ENCODE measurements around the gene SCLT1.

SCLT1 gene

GRCh38 chr4:128958194-128958593 is 135.1 kb downstream of the SCLT1 start:
- DNase-seq (ENCODE audit: low read depth in 2 of 2), result no peak

GRCh38 chr4:128957459-128957858 is 135.9 kb downstream of the SCLT1 start:
- DNase-seq (ENCODE audit: low read depth in 2 of 2), result no peak

DNA sequence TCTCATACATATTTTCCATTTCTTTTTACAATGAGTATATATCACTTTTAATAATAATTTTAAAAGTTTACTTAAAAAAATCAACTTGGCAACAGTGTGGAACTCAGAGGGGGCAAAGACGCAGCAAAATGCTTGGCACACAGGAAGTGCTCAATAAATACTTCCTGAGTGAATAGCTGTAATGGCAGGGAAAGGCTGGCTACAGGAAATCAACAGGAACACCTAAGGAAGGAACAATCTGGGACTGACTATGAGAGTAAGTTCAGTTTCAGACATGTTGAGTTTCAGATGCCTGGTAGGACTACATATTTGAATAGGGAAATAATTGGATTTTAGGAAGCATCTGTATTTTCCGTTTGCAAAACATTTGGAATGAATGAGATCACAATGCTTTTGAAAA is 137.6 kb downstream of the SCLT1 start:
- DNase-seq (ENCODE audit: low read depth in 2 of 2), result no peak

- DNase-seq (ENCODE audit: low read depth in 2 of 2), result no peak
These were observed 138.4 kb downstream of the SCLT1 start for GRCh38 chr4:128954941-128955340.

- no peak for DNase-seq (ENCODE audit: low read depth in 2 of 2)
These were observed 142.0 kb downstream of the SCLT1 start for GRCh38 chr4:128951316-128951715.

DNA sequence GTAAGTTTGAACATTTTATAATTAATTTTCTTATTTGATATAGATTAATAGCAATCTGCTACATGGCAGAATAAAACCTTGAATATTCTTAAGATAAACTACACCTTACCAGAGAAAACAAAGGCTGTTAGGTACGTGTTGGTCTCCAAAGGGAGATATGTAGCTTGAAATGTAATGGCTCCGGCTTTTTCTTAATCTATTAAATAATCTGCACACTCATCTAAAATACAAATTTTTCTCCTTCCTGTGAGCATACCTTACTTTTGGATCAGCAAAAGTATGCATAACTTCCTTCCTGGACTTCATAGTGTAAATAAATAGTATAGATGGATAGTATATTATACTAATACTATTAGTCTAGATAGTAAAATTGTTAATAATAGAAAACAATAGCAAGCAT is 142.5 kb downstream of the SCLT1 start:
- DNase-seq (ENCODE audit: low read depth in 2 of 2), result no peak

DNA sequence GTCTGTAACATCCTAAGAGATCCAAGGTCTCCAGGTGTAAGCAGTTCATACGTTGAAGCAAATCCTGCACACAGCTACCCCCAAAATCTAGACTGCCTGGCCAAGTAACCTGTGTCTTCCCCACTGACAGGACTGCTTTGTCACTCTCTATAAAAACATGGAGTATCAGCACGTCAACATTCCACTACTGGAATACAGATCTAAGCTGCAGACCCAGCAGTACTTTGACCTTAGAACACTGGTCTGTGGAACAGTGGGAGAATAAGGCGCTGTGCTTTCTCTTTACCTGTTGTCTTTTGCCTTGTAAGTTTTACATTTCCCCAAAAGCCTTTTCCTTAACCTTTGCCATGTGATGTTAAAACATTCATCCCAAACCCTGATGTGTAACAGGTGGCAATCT is 146.4 kb downstream of the SCLT1 start:
- DNase-seq (ENCODE audit: low read depth in 2 of 2), result no peak

- DNase-seq (ENCODE audit: low read depth in 2 of 2), result no peak
These were observed 150.7 kb downstream of the SCLT1 start for GRCh38 chr4:128942607-128943006.

GRCh38 chr4:128940971-128941370 is 152.4 kb downstream of the SCLT1 start:
- DNase-seq (ENCODE audit: low read depth in 2 of 2), result no peak

GRCh38 chr4:128930051-128930450 is 163.3 kb downstream of the SCLT1 start:
- no peak for DNase-seq (ENCODE audit: low read depth in 2 of 2)

- no peak for DNase-seq (ENCODE audit: low read depth in 2 of 2)
These were observed 168.4 kb downstream of the SCLT1 start for GRCh38 chr4:128924951-128925350.

DNA sequence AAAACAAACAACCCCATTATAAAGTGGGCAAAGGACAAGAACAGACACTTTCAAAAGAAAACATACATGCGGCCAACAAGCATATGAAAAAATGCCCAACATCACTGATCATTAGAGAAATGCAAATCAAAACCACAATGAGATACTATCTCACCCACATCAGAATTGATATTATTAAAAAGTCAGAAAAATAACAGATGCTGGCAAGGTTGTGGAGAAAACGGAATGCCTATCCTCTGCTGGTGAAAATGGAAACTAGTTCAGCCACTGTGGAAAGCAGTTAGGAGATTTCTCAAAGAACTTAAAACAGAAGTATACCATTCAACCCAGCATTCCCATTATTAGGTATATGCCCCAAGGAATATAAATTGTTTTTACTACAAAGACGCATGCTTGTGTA is 171.4 kb downstream of the SCLT1 start:
- no peak for DNase-seq (ENCODE audit: low read depth in 2 of 2)

GRCh38 chr4:128917781-128918180 is 175.6 kb downstream of the SCLT1 start:
- DNase-seq (ENCODE audit: low read depth in 2 of 2), result no peak

DNA sequence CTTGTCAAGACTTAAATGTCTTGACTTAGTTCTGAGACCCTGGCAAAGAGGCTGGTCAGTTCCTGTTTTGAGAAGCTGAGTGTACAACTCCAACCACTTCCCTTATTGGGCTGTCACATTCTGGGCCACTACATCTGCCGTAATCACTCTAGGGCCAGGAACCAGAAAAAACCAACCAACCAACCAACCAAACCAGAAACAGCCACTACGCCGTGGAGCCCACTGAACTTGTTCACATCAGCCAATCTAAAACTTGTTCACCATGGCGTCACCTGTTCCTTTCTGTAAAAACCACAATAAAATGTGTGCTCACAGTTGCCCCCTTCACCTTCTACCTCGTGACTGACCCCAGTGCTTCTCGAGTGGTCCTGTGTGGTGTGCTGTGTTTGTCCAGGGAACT is 176.5 kb downstream of the SCLT1 start:
- DNase-seq (ENCODE audit: low read depth in 2 of 2), result no peak

DNA sequence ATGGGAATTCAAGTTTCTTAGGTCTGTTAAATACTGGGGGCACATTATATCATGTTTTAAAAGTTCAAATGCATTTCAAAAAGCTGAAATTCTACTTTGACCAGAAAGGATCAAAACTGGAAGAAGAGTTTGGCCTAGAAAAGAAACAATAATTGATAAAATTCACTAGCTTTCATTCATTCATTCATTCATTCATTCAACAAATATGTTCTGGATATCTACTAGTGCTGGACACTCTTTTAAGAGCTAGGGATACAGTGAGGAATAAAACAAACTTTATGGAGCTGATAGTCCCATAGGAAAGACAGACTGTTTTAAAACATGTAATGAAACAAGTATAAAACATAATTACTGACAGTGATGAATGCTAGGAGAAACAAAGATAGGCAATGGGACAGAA is 177.8 kb downstream of the SCLT1 start:
- DNase-seq (ENCODE audit: low read depth in 2 of 2), result no peak

DNA sequence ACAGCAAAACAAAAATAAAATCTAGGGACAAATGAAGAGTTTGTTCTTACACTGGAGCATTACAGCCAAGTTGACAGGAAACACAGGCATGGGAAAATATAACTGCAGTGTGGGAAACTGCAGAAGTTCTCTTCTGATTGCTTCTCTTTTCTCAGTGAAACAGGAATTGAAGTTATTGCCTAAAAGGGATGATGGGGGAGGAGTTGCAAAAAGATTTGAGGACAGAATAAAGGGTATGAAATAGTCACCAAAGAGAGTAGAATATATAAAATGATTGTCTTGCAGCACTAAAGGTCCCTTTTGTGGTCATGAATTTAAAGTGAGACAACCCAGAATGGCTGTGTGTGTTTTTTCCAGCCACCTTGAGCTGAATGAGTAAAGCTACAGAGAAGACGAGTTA is 180.1 kb downstream of the SCLT1 start:
- no peak for DNase-seq (ENCODE audit: low read depth in 2 of 2)

DNA sequence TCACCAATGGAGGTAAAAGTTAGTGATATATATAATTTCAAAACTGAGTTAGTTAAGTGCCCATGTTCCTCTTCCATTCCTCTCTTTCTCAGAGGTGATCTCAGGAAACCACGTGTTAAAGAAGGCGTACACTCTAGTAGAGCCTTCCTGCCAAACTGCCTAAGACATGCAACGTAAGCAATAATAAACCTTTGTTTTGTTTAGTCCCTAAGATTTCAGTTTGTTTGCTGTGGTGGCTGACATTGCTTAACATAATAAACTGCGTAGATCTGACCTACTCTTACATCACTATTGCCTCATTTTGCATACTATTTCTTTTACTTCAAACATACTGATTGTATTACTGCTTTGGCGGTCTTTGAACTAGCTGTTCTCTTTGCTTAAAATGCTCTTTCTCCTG is 184.6 kb downstream of the SCLT1 start:
- DNase-seq (ENCODE audit: low read depth in 2 of 2), result no peak

DNA sequence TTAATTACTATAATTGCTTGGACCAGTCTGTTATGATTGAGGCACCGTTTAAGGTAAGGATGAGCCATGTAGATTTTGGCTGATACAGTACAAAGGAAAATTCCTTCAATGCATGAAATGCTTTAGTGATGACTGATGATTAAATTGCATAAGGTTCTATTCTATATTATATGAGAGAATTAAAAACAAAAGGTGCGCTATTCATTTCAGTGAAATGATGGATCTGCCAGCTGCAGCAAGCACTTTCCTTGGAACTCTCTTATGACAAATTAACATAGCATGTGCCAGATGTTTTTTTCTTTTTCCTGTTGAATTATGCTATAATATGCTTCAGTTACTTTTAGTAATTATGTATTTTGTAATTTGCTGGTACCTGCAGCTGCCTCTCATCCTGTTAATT is 185.4 kb downstream of the SCLT1 start:
- DNase-seq (ENCODE audit: low read depth in 2 of 2), result no peak

DNA sequence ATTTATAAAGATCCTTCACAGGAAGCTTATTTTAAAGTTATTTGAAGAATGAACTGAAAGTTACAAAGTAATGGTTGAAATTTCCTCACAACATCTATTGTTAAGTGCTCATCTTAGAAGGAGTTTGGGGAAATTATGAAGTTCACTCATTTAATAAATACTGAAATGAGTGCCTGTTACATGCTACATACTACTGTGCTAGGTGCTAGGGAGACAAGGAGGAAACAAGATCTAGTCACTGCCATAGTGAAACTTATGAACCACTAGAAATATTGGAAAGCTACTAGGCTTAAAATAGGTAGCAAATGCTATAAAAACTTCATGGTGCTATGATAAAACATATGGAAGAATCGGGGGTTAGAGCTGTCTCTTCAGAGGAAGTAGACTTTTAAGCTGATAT is 186.8 kb downstream of the SCLT1 start:
- no peak for DNase-seq (ENCODE audit: low read depth in 2 of 2)

DNA sequence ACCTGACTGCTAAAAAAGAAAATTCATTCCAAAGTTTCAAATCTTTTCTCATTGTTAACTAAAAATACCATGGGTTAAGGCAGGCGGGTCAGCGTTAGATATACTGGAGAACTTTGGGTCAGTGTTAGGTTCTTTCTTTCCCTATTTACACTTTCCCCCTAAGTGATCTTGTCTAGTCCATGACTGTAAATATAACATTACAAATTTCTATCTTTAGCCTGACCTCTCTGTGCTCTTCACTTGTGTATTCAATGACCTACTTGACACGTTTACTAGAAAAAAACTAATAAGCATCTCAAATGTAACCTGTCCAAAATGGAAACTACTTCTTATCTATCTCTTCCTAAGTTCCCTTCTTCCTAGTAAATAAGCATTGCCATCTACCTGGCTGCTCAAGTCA is 188.5 kb downstream of the SCLT1 start:
- no peak for DNase-seq (ENCODE audit: low read depth in 2 of 2)

DNA sequence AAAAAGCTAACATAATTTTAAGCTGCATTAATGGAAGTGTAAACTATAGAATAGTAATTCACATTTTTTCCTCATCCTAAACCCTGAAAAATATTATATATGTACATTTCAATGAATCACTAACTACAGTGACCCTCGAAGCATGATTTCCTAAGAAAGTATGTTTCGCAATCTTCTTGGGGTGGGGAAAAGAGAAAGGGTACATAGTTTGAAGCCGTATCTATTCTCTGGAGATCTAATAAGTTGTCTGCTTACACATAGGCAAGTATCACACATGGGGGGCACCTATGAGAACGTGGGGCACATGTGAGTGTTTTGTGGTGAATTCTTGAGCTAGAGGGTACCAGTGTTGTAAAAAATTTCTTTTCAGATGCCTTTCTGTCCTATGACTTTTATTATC is 212.7 kb downstream of the SCLT1 start:
- no peak for DNase-seq (ENCODE audit: low read depth in 2 of 2)

- DNase-seq (ENCODE audit: low read depth in 2 of 2), result no peak
These were observed 213.4 kb downstream of the SCLT1 start for GRCh38 chr4:128879971-128880370.

DNA sequence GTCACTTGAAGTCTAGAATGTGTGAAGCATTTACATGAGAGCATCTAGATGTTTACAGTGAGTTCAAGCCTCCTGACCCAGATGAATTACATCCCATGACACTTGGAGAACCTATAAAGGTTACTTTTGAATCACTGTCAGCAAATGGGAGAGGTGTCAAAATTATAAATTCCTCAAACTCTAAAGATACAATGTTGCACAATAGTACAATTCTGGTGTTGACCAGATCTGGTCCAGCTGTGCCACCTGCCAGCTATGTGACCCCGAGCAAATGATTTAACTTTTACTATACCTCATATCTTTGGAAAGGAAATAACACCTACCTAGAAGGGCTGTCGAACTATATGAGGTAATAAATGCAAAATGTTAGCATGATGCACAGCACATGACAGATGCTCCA is 214.1 kb downstream of the SCLT1 start:
- no peak for DNase-seq (ENCODE audit: low read depth in 2 of 2)

DNA sequence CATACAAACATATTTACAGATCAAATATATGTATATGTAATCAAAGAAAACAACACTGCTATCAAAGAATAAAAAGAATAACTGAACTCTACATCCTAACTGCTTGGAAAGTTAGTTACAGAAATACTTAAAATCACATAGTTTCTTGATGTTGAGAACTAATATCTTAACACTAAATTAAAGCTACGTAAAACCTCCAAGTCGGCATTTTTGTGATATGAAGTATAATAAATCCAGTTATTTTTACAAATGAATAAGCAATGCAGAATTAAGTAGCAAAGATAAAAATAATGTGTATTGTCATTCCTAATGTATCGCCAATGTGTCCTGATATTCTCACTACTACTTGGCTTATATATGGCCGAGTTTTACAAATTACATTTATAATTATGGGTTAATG is 215.4 kb downstream of the SCLT1 start:
- DNase-seq (ENCODE audit: low read depth in 2 of 2), result no peak

DNA sequence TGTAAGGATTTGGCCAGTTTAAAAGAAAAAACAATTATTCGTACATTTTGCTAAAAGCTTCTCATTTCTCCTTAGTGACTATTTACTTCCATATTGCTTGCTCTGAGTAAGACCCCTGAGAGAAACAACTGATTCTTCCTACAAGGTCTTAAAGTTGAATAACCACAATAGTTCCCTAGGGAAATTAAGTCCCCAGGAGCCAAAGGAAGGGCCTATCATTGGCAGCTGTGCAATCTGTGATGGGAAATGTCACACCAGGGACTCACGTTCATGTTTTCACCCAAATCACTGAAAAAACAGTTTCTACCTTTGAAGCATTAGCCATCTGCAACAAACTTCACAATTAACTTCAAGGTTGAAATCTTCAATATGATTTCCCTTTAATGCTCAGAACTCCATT is 217.1 kb downstream of the SCLT1 start:
- no peak for DNase-seq (ENCODE audit: low read depth in 2 of 2)

Data from activated CD4-positive, alpha-beta T cell treated with anti-CD3 and anti-CD28 coated beads for 24 hours (primary cell).